HepG2 (cell line): ENCODE results near the gene POLR3K. TPM values are rescaled to one million over a fixed set of nuclear protein-coding genes. Genes with fewer than 3 reads are reported as not detected.

Source experiments
- FOXO1 ChIP-seq: sonication (generic); formaldehyde crosslinking; IDR thresholded peaks from 2 replicates; pipeline ENCODE4 v1.4.0; 2020; ENCODE audit warnings: missing genetic modification reagents
- HNRNPL ChIP-seq: fragments of 200-400 bp; formaldehyde crosslinking; IDR thresholded peaks from 2 replicates; pipeline ENCODE4 v1.6.1; 2017; ENCODE audit warnings: mild to moderate bottlenecking, low read depth, low read length
- KLF11 ChIP-seq: IDR thresholded peaks from 2 replicates; pipeline ENCODE4 v1.6.1; 2016; ENCODE audit warnings: missing compliant biosample characterization
- MIER2 ChIP-seq: IDR thresholded peaks from 2 replicates; pipeline ENCODE4 v1.6.1; 2016; ENCODE audit warnings: missing biosample characterization, missing genetic modification reagents
- MTF2 ChIP-seq: sonication (generic); formaldehyde crosslinking; IDR thresholded peaks from 2 replicates; pipeline ENCODE4 v1.5.0; 2020; ENCODE audit warnings: missing genetic modification reagents, borderline replicate concordance
- NFE2L2 ChIP-seq: fragments of 150-350 bp; IDR thresholded peaks from 2 replicates; pipeline ENCODE4 v1.6.1; 2014; ENCODE audit warnings: low read length
- RAD51 ChIP-seq: fragments of 450-650 bp; IDR thresholded peaks from 2 replicates; pipeline ENCODE4 v1.6.1; 2016; ENCODE audit warnings: borderline replicate concordance
- SNAPC4 ChIP-seq: sonication (generic); formaldehyde crosslinking; IDR thresholded peaks from 2 replicates; pipeline ENCODE4 v1.4.0; 2020; ENCODE audit warnings: mild to moderate bottlenecking, missing genetic modification reagents
- THRA ChIP-seq: sonication (generic); formaldehyde crosslinking; IDR thresholded peaks from 2 replicates; pipeline ENCODE4 v1.4.0; 2020; ENCODE audit warnings: missing genetic modification reagents, borderline replicate concordance
- THYN1 ChIP-seq: sonication (generic); formaldehyde crosslinking; IDR thresholded peaks from 2 replicates; pipeline ENCODE4 v1.8.1; 2023; ENCODE audit warnings: low read depth, mild to moderate bottlenecking, moderate library complexity, missing genetic modification reagents, borderline replicate concordance
- ZNF44 ChIP-seq: sonication (generic); formaldehyde crosslinking; IDR thresholded peaks from 2 replicates; pipeline ENCODE4 v1.5.1; 2020; ENCODE audit warnings: mild to moderate bottlenecking, missing genetic modification reagents
- ZNF564 ChIP-seq: sonication (generic); formaldehyde crosslinking; IDR thresholded peaks from 2 replicates; pipeline ENCODE4 v1.8.1; 2023; ENCODE audit warnings: mild to moderate bottlenecking, missing genetic modification reagents
- ZNF776 ChIP-seq: sonication (generic); formaldehyde crosslinking; IDR thresholded peaks from 2 replicates; pipeline ENCODE4 v1.4.0; 2020; ENCODE audit warnings: mild to moderate bottlenecking, missing genetic modification reagents
- polyA plus RNA-seq, 8 experiments: library from polyadenylated mRNA; depleted of rRNA in 3 of 8; stranded (reverse) in 7 of 8; unstranded in 1 of 8; fragments of >200 nt; fragmentation: Illumina TruSeq in 4 of 8; extraction: Trizol in 4 of 8; gene quantifications; 2 replicates each; pipeline versions ENCODE4 v1.2.1 to v1.2.3, GENCODE V29; 2011 to 2016; ENCODE audit warnings: low read depth in 4 of 8, missing spikeins in 1 of 8, mixed read lengths in 1 of 8; ENCODE audit not compliant: insufficient read depth in 1 of 8
- total RNA-seq, 5 experiments: library from RNA; depleted of rRNA; stranded (reverse); fragments of >200 nt; fragmentation: Illumina TruSeq; extraction: Trizol; gene quantifications; 2 replicates each; pipeline ENCODE4 v1.2.3, GENCODE V29; 2016; ENCODE audit warnings: low read depth in 1 of 5
- TF ChIP-seq, protein P1 (sequence below): sonication (generic); formaldehyde crosslinking; IDR thresholded peaks from one replicate; pipeline ENCODE4 v1.5.1; 2020; ENCODE audit warnings: mild to moderate bottlenecking, missing genetic modification reagents; ENCODE audit errors: not compliant biosample characterization
- TF ChIP-seq, protein P2 (sequence below): sonication (generic); formaldehyde crosslinking; IDR thresholded peaks from 2 replicates; pipeline ENCODE4 v1.8.0; 2022; ENCODE audit warnings: missing genetic modification reagents, mild to moderate bottlenecking, borderline replicate concordance

Gene POLR3K
- total and polyA plus RNA-seq, 2 of the 13 experiments (the other 11 are each of a cell fraction or from before 2014, with no cell fraction given) = 14.8 to 18.8 TPM

DNA sequence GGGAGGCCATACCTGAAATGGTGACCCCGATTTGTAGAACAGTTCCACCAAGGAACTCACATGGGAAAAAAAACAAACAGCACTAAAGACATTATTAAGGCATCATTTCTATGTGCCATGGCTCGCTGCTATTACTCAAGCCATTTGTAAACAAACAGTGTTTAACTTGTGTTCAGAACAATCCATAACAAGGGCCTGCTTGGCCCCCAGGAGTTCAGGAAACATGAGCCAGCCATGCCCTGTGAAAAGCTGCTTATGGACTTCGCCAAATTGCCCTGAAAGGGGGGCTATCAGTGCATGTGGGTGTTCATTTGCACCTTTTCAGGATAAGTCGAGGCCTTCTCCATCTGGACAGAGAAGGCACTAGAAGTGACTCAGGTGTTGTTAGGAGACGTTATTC, 8.0 kb downstream of the POLR3K start (continued):
- TF ChIP-seq THRA (CRISPR knock-in tag) (no peak), SNAPC4 (CRISPR knock-in tag) (no peak), KLF11 (CRISPR knock-in tag) (no peak), MIER2 (CRISPR knock-in tag) (no peak), ZNF44 (CRISPR knock-in tag) (no peak), RAD51 (no peak), ZNF776 (no peak), HNRNPL (no peak), MTF2 (CRISPR knock-in tag) (no peak), NFE2L2 (no peak), FOXO1 (CRISPR knock-in tag) (peak; percentile 61; the same call in 1 of the 2 replicates), THYN1 (CRISPR knock-in tag) (no peak), ZNF564 (CRISPR knock-in tag) (no peak)
- TF ChIP-seq, protein P1, sequence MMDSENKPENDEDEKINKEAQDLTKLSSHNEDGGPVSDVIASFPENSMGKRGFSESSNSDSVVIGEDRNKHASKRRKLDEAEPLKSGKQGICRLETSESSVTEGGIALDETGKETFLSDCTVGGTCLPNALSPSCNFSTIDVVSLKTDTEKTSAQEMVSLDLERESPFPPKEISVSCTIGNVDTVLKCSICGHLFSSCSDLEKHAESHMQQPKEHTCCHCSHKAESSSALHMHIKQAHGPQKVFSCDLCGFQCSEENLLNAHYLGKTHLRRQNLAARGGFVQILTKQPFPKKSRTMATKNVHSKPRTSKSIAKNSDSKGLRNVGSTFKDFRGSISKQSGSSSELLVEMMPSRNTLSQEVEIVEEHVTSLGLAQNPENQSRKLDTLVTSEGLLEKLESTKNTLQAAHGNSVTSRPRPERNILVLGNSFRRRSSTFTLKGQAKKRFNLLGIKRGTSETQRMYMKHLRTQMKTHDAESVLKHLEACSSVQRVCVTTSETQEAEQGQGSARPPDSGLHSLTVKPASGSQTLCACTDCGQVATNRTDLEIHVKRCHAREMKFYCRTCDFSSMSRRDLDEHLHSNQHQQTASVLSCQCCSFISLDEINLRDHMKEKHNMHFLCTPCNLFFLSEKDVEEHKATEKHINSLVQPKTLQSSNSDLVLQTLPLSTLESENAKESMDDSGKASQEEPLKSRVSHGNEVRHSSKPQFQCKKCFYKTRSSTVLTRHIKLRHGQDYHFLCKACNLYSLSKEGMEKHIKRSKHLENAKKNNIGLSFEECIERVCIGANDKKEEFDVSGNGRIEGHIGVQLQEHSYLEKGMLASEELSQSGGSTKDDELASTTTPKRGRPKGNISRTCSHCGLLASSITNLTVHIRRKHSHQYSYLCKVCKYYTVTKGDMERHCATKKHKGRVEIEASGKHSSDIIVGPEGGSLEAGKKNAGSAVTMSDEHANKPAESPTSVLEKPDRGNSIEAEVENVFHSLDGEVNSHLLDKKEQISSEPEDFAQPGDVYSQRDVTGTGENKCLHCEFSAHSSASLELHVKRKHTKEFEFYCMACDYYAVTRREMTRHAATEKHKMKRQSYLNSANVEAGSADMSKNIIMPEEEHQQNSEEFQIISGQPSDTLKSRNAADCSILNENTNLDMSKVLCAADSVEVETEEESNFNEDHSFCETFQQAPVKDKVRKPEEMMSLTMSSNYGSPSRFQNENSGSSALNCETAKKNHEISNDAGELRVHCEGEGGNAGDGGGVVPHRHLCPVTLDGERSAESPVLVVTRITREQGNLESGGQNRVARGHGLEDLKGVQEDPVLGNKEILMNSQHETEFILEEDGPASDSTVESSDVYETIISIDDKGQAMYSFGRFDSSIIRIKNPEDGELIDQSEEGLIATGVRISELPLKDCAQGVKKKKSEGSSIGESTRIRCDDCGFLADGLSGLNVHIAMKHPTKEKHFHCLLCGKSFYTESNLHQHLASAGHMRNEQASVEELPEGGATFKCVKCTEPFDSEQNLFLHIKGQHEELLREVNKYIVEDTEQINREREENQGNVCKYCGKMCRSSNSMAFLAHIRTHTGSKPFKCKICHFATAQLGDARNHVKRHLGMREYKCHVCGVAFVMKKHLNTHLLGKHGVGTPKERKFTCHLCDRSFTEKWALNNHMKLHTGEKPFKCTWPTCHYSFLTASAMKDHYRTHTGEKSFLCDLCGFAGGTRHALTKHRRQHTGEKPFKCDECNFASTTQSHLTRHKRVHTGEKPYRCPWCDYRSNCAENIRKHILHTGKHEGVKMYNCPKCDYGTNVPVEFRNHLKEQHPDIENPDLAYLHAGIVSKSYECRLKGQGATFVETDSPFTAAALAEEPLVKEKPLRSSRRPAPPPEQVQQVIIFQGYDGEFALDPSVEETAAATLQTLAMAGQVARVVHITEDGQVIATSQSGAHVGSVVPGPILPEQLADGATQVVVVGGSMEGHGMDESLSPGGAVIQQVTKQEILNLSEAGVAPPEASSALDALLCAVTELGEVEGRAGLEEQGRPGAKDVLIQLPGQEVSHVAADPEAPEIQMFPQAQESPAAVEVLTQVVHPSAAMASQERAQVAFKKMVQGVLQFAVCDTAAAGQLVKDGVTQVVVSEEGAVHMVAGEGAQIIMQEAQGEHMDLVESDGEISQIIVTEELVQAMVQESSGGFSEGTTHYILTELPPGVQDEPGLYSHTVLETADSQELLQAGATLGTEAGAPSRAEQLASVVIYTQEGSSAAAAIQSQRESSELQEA (CRISPR knock-in tag) = no peak
- TF ChIP-seq, protein P2, sequence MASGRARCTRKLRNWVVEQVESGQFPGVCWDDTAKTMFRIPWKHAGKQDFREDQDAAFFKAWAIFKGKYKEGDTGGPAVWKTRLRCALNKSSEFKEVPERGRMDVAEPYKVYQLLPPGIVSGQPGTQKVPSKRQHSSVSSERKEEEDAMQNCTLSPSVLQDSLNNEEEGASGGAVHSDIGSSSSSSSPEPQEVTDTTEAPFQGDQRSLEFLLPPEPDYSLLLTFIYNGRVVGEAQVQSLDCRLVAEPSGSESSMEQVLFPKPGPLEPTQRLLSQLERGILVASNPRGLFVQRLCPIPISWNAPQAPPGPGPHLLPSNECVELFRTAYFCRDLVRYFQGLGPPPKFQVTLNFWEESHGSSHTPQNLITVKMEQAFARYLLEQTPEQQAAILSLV (CRISPR knock-in tag) = no peak
